GOT3 (cell line): ENCODE data around the gene MEGF11.

Experiments used
- DNase-seq: peaks from one replicate; lab custom pipeline; 2025; ENCODE audit warnings: mixed read lengths; lab: John Stamatoyannopoulos, UW

Gene MEGF11

GRCh38 chr15:65847989-65848388 lies 405.6 kb downstream of the MEGF11 start:
- no peak for DNase-seq

GRCh38 chr15:65845826-65846519 lies 407.6 kb downstream of the MEGF11 start:
- DNase-seq: no peak
